ENCODE results near the gene AP3B2. TPM values are rescaled to one million over a fixed set of nuclear protein-coding genes. Genes with fewer than 3 reads are reported as not detected.

AP3B2 gene
- total RNA-seq, 4 donors from 2014 or later = 1.7 to 36.8 (median 2.2) TPM; not detected in 1

DNA sequence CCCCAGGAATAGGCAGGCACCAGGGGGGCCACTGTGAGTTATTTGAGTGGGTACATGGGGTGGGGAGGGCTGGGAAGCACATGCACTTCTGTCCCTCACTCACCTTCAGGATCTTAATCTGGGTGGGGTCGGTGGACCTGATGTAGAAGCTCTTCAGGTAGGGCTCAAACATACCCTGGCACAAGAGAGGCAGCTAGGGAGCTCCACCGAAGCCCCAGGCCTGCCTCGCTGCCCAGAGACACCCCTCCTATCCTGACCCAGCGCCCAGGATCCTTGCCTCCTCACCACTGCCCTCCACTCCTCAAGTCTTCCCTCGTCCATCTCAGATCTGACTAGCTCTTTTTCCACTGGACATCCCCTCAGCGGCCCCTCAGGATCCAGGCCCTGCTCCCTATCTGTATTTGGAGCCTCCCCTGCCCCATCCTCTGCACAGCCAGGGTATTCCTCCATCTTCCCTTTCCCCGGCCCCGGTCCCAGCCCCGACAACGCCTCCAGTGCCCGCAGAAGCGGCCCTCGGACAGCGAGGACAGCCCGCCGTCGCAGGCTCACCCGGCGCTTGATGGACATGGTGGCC is 30.0 kb downstream of the AP3B2 start:
- Histone ChIP-seq H3K4me3 (peak overlapping the region in 3 of 4 donors; percentile 33 to 57 (median 42)), H3K27me3 (peaks cover 29% of the 10 kb centered on the region), H3K9me3 (no peaks in the 10 kb centered on the region), H3K4me1 (peaks cover 0 to 10% (median 9%) of the 10 kb centered on the region in 4 donors), H3K27ac (no peak overlapping the region), H3K36me3 (no peaks in the 10 kb centered on the region)
- WGBS, 2 donors (ENCODE audit: low coverage in 1 of 2) = 34% methylated on average over 18 of the region's 19 CpGs; no CpG with 5 or more reads in 1 of the 2 donors
- intact Hi-C loops (cut with DNase I; ENCODE audit: low total_unique reads) (no loop called here), in situ Hi-C loops (cut with MboI; ENCODE audit: low pct_ligation_motif_present in 1 of 4, low pct_unique_long_range_greater_than_20kb in 1 of 4, low sequenced_read_pairs in 3 of 4) (no loop called here)
- no peak for DNase-seq
- no peak for TF ChIP-seq EP300 (IDR thresholded peaks at IDR 0.05; ENCODE audit: low read depth)
- TF ChIP-seq POLR2A (IDR thresholded peaks at IDR 0.05) = no peak
- TF ChIP-seq POLR2AphosphoS5 (IDR thresholded peaks at IDR 0.05) = no peak
- TF ChIP-seq, protein P1, sequence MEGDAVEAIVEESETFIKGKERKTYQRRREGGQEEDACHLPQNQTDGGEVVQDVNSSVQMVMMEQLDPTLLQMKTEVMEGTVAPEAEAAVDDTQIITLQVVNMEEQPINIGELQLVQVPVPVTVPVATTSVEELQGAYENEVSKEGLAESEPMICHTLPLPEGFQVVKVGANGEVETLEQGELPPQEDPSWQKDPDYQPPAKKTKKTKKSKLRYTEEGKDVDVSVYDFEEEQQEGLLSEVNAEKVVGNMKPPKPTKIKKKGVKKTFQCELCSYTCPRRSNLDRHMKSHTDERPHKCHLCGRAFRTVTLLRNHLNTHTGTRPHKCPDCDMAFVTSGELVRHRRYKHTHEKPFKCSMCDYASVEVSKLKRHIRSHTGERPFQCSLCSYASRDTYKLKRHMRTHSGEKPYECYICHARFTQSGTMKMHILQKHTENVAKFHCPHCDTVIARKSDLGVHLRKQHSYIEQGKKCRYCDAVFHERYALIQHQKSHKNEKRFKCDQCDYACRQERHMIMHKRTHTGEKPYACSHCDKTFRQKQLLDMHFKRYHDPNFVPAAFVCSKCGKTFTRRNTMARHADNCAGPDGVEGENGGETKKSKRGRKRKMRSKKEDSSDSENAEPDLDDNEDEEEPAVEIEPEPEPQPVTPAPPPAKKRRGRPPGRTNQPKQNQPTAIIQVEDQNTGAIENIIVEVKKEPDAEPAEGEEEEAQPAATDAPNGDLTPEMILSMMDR (IDR thresholded peaks at IDR 0.05) = no peak

DNA sequence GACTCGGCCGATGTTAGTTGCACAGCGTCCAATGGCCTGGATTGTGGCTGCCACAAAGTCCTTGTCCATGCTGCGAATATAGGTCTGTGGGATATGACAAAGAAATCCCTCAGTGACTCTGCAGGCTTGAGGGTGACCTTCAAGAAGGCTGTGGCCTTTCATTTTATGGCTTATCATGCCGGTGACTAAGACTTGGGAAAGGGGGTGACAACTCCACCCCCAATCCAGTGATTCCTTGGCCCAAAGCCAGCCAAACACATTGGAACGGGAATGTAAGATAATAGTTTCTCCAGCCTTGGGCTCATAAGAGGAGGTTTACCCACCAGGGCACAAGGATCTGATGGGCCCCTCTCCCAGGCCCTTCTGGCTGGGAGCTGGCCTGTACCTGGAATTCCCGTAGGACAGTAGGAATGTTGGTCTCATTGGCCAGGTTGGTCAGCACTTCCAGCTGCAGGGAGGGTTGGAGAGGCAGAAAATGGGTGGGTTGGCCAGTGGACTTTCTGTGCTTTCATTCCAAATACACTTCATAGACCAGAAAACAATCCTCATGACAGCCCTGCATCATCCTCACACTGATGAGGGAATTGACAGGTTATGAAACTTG is 31.9 kb downstream of the AP3B2 start:
- peaks cover 29% of the 10 kb centered on the region for H3K27me3 ChIP-seq
- intact Hi-C loops (cut with DNase I; ENCODE audit: low total_unique reads) = no loop called here
- H3K9me3 ChIP-seq = no peaks in the 10 kb centered on the region
- TF ChIP-seq, protein P1 (IDR thresholded peaks at IDR 0.05) = no peak
- TF ChIP-seq POLR2AphosphoS5 (IDR thresholded peaks at IDR 0.05) (no peak), EP300 (IDR thresholded peaks at IDR 0.05; ENCODE audit: low read depth) (no peak), POLR2A (IDR thresholded peaks at IDR 0.05) (no peak)
- H3K4me3 ChIP-seq = no peak overlapping the region
- H3K27ac ChIP-seq = no peak overlapping the region
- 72 to 85% methylated on average over 2 to 7 of the region's 7 CpGs for WGBS, 2 donors (ENCODE audit: low coverage in 1 of 2)
- in situ Hi-C loops (cut with MboI; ENCODE audit: low pct_ligation_motif_present in 1 of 4, low pct_unique_long_range_greater_than_20kb in 1 of 4, low sequenced_read_pairs in 3 of 4) = no loop called here
- DNase-seq = no peak
- no peaks in the 10 kb centered on the region for H3K36me3 ChIP-seq
- H3K4me1 ChIP-seq = peaks cover 0 to 10% (median 9%) of the 10 kb centered on the region in 4 donors

DNA sequence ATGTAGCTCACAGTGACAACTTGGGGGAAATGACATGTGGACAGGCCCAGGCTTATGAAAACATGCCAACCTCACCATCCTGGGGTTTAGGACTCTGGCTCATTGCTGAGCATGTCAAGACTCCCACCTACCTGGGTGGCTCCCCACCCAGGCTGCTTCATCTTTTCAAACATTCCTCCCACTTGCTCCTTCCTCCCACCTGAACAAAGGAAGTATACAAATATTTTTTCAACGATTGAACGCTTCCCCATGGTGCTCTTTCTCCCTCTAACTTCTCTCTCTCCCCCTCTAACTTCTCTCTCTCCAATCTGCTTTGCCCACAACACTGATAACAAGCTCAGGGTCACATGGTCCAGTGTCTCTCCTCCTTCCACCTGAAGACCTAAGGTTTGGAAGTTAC is 34.8 kb downstream of the AP3B2 start:
- TF ChIP-seq, protein P1 (IDR thresholded peaks at IDR 0.05) = no peak
- TF ChIP-seq POLR2AphosphoS5 (IDR thresholded peaks at IDR 0.05) = no peak
- no peak for TF ChIP-seq EP300 (IDR thresholded peaks at IDR 0.05; ENCODE audit: low read depth)
- TF ChIP-seq POLR2A (IDR thresholded peaks at IDR 0.05) = no peak
- peaks cover 9% of the 10 kb centered on the region for H3K27me3 ChIP-seq
- no peak overlapping the region for H3K4me3 ChIP-seq
- H3K36me3 ChIP-seq = no peaks in the 10 kb centered on the region
- H3K4me1 ChIP-seq = peaks cover 0 to under 1% (median 0%) of the 10 kb centered on the region in 4 donors
- DNase-seq = no peak
- no peak overlapping the region for H3K27ac ChIP-seq
- 71 to 80% methylated on average over 2 of the region's 2 CpGs for WGBS, 2 donors (ENCODE audit: low coverage in 1 of 2)
- intact Hi-C loops (cut with DNase I; ENCODE audit: low total_unique reads) = no loop called here
- in situ Hi-C loops (cut with MboI; ENCODE audit: low pct_ligation_motif_present in 1 of 4, low pct_unique_long_range_greater_than_20kb in 1 of 4, low sequenced_read_pairs in 3 of 4) = no loop called here
- no peaks in the 10 kb centered on the region for H3K9me3 ChIP-seq

DNA sequence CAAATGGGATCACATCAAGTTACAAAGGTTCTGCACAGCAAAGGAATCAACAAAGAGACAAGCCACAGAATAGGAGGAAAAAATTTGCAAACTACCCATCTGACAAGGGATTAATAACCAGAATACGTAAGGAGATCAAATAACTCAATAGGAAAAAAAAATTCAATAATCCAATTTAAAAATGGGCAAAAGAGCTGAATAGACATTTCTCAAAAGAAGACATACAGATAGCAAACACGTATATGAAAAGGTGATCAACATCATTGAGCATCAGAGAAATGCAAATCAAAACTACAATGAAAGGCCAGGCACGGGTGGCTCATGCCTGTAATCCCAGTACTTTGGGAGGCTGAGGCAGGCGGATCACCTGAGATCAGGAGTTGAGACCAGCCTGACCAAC is 39.0 kb downstream of the AP3B2 start:
- DNase-seq = no peak
- TF ChIP-seq, protein P1 (IDR thresholded peaks at IDR 0.05) = no peak
- no peak for TF ChIP-seq EP300 (IDR thresholded peaks at IDR 0.05; ENCODE audit: low read depth)
- TF ChIP-seq POLR2A (IDR thresholded peaks at IDR 0.05) = no peak
- TF ChIP-seq POLR2AphosphoS5 (IDR thresholded peaks at IDR 0.05) = no peak
- Histone ChIP-seq H3K36me3 (no peaks in the 10 kb centered on the region), H3K4me1 (no peaks in the 10 kb centered on the region), H3K4me3 (no peak overlapping the region), H3K9me3 (no peaks in the 10 kb centered on the region), H3K27ac (no peak overlapping the region), H3K27me3 (no peaks in the 10 kb centered on the region)
- 78 to 88% methylated on average over 4 of the region's 4 CpGs for WGBS, 2 donors (ENCODE audit: low coverage in 1 of 2)
- intact Hi-C loops (cut with DNase I; ENCODE audit: low total_unique reads) = no loop called here
- in situ Hi-C loops (cut with MboI; ENCODE audit: low pct_ligation_motif_present in 1 of 4, low pct_unique_long_range_greater_than_20kb in 1 of 4, low sequenced_read_pairs in 3 of 4) = no loop called here

Data from transverse colon (tissue), 4 donors.